OCI-LY1 (cell line): ENCODE measurements around the gene CCR9.

ENCODE experiments used
- EZH2 ChIP-seq: fragments of 200-600 bp; sonication (generic), shearing (Covaris generic); IDR thresholded peaks from 2 replicates; pipeline ENCODE4 v1.8.0; 2017; ENCODE audit warnings: borderline replicate concordance, mixed run types, mild to moderate bottlenecking, antibody characterized with exemption, low read length, moderate library complexity, mixed read lengths
- TF ChIP-seq, protein P1 (sequence below): fragments of 200-600 bp; sonication (generic), shearing (Covaris generic); IDR thresholded peaks from 2 replicates; pipeline ENCODE4 v1.5.1; 2017; ENCODE audit warnings: mild to moderate bottlenecking, antibody characterized with exemption, low read length, moderate library complexity, mixed read lengths

DNA sequence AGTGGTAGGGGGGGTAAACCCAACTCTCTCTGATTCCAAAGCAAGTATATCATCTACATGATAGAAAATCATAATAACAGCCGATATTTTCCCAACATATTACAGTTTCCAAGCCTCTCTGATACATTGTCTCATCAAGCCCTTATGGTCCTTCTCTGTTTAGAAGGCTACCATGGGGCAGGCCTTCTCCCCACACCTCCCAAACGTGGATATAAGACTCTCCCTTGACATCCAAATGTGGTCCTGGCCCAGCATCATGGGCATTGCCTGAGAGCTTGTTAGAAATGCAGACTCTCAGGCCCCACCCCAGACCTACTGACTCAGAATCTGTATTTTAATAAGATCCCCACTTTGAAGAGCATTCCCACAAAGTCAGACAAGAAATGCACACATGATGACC lies 17.7 kb upstream of the CCR9 start:
- TF ChIP-seq, protein P1, sequence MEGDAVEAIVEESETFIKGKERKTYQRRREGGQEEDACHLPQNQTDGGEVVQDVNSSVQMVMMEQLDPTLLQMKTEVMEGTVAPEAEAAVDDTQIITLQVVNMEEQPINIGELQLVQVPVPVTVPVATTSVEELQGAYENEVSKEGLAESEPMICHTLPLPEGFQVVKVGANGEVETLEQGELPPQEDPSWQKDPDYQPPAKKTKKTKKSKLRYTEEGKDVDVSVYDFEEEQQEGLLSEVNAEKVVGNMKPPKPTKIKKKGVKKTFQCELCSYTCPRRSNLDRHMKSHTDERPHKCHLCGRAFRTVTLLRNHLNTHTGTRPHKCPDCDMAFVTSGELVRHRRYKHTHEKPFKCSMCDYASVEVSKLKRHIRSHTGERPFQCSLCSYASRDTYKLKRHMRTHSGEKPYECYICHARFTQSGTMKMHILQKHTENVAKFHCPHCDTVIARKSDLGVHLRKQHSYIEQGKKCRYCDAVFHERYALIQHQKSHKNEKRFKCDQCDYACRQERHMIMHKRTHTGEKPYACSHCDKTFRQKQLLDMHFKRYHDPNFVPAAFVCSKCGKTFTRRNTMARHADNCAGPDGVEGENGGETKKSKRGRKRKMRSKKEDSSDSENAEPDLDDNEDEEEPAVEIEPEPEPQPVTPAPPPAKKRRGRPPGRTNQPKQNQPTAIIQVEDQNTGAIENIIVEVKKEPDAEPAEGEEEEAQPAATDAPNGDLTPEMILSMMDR = no peak
- no peak for TF ChIP-seq EZH2
